ENCODE results near the gene CYP2J2. TPM values are rescaled to one million over a fixed set of nuclear protein-coding genes. Genes with fewer than 3 reads are reported as not detected.

CYP2J2 gene
- total RNA-seq, 2 experiments from 2014 or later, result not detected

GRCh38 chr1:59898927-59899326 lies 27.6 kb downstream of the CYP2J2 start:
- H3K27ac ChIP-seq (ENCODE audit: low read depth, low read length, poor library complexity, severe bottlenecking), result no peak overlapping the region
- no peak overlapping the region for H3K4me2 ChIP-seq (ENCODE audit: low read length)
- no peak for DNase-seq (ENCODE audit: low spot score)
- no peaks in the 10 kb centered on the region for H3K9me3 ChIP-seq (ENCODE audit: low read length)
- H4K20me1 ChIP-seq (ENCODE audit: insufficient read depth, low read length), result no peaks in the 10 kb centered on the region
- ChIA-PET CTCF (ENCODE audit: unreplicated experiment) (no interaction called here), POLR2A (no interaction called here)
- no peaks in the 10 kb centered on the region for H3K4me1 ChIP-seq (ENCODE audit: insufficient read depth, low read length, poor library complexity, severe bottlenecking)
- H3K4me3 ChIP-seq (ENCODE audit: low read depth, low read length, poor library complexity, severe bottlenecking), result no peak overlapping the region
- H2AFZ ChIP-seq (ENCODE audit: low read length), result no peak overlapping the region
- no TSS peak for BruUV-seq (replicated peaks)
- no peaks in the 10 kb centered on the region for H3K36me3 ChIP-seq (ENCODE audit: insufficient read depth, low read length)
- H3K79me2 ChIP-seq (ENCODE audit: insufficient read depth, low read depth, low read length), result no peaks in the 10 kb centered on the region
- no peak for TF ChIP-seq EZH2phosphoT487 (IDR thresholded peaks at IDR 0.05; ENCODE audit: borderline replicate concordance, low read depth, low read length)
- TF ChIP-seq, protein P1, sequence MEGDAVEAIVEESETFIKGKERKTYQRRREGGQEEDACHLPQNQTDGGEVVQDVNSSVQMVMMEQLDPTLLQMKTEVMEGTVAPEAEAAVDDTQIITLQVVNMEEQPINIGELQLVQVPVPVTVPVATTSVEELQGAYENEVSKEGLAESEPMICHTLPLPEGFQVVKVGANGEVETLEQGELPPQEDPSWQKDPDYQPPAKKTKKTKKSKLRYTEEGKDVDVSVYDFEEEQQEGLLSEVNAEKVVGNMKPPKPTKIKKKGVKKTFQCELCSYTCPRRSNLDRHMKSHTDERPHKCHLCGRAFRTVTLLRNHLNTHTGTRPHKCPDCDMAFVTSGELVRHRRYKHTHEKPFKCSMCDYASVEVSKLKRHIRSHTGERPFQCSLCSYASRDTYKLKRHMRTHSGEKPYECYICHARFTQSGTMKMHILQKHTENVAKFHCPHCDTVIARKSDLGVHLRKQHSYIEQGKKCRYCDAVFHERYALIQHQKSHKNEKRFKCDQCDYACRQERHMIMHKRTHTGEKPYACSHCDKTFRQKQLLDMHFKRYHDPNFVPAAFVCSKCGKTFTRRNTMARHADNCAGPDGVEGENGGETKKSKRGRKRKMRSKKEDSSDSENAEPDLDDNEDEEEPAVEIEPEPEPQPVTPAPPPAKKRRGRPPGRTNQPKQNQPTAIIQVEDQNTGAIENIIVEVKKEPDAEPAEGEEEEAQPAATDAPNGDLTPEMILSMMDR (conservative IDR thresholded peaks at IDR 0.05; ENCODE audit: low read length), result no peak
- intact Hi-C loops (cut with micrococcal nuclease; ENCODE audit: unreplicated experiment), result no loop called here
- H3K9me2 ChIP-seq (ENCODE audit: insufficient read depth, low read length), result no peaks in the 10 kb centered on the region

- Histone ChIP-seq H3K36me3 (ENCODE audit: insufficient read depth, low read length) (no peaks in the 10 kb centered on the region), H3K4me2 (ENCODE audit: low read length) (no peak overlapping the region), H3K79me2 (ENCODE audit: insufficient read depth, low read depth, low read length) (no peaks in the 10 kb centered on the region), H3K9me2 (ENCODE audit: insufficient read depth, low read length) (no peaks in the 10 kb centered on the region), H3K27ac (ENCODE audit: low read depth, low read length, poor library complexity, severe bottlenecking) (no peak overlapping the region), H3K9me3 (ENCODE audit: low read length) (no peaks in the 10 kb centered on the region), H4K20me1 (ENCODE audit: insufficient read depth, low read length) (no peaks in the 10 kb centered on the region), H3K4me3 (ENCODE audit: low read depth, low read length, poor library complexity, severe bottlenecking) (no peak overlapping the region), H3K4me1 (ENCODE audit: insufficient read depth, low read length, poor library complexity, severe bottlenecking) (no peaks in the 10 kb centered on the region), H2AFZ (ENCODE audit: low read length) (no peak overlapping the region)
- DNase-seq (ENCODE audit: low spot score), result no peak
- TF ChIP-seq EZH2phosphoT487 (IDR thresholded peaks at IDR 0.05; ENCODE audit: borderline replicate concordance, low read depth, low read length), result no peak
- TF ChIP-seq, protein P1 (conservative IDR thresholded peaks at IDR 0.05; ENCODE audit: low read length), result no peak
- BruUV-seq (replicated peaks), result no TSS peak
- ChIA-PET POLR2A (no interaction called here), CTCF (ENCODE audit: unreplicated experiment) (no interaction called here)
- intact Hi-C loops (cut with micrococcal nuclease; ENCODE audit: unreplicated experiment), result no loop called here
These were observed 29.4 kb downstream of the CYP2J2 start for GRCh38 chr1:59897165-59897564.

DNA sequence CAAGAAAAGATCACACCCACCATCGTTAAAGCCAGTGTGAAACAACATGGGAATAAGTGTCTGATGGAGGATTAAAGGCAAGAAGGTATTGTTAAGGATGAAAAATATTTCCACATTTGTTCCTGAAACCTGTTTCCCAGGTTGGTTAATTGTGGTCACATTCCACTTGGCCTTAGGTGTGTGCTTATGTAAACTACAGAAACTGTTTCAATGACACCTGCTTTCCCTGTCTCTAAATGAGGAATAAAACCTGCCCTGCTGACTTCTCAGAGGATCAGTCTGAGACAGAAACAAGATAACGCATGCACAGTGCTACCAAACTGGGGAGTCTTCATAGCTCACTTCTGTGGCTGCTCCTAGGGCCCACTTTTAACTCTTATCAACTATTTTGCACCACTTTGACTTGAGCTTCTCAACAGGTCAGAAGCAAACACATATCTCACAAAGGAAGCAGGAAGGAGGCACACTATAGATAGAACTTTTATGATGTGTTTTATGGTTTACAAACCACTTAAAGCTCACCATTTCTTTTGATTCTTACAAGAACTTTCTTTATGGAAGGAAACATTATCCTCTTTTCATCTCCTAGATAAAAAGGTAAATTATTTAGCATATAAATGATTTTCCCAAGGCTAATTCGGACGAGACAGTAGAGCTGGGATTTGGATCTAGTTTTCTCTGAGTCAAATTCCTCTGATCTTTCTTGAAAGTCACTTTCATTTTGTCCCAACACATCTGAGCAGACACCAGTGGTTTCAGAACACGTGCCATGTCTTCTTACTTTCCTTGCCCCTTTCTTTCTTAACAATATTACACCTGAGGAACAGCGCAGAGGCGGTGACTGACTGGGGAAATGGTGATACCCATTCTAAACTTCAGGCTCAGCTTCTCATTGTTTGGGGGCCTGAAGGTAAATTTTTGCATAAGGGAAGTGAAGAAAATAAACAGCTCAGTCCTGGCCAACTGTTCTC lies 33.4 kb downstream of the CYP2J2 start:
- BruUV-seq (replicated peaks), result no TSS peak
- CTCF ChIA-PET (ENCODE audit: unreplicated experiment), result no interaction called here
- Histone ChIP-seq H3K4me1 (ENCODE audit: insufficient read depth, low read length, poor library complexity, severe bottlenecking) (no peaks in the 10 kb centered on the region), H4K20me1 (ENCODE audit: insufficient read depth, low read length) (no peaks in the 10 kb centered on the region), H3K4me2 (ENCODE audit: low read length) (no peak overlapping the region), H3K27ac (ENCODE audit: low read depth, low read length, poor library complexity, severe bottlenecking) (no peak overlapping the region), H3K9me2 (ENCODE audit: insufficient read depth, low read length) (no peaks in the 10 kb centered on the region), H3K9me3 (ENCODE audit: low read length) (no peaks in the 10 kb centered on the region), H3K4me3 (ENCODE audit: low read depth, low read length, poor library complexity, severe bottlenecking) (no peak overlapping the region), H2AFZ (ENCODE audit: low read length) (no peak overlapping the region), H3K36me3 (ENCODE audit: insufficient read depth, low read length) (no peaks in the 10 kb centered on the region), H3K79me2 (ENCODE audit: insufficient read depth, low read depth, low read length) (no peaks in the 10 kb centered on the region)
- TF ChIP-seq, protein P1 (conservative IDR thresholded peaks at IDR 0.05; ENCODE audit: low read length), result no peak
- TF ChIP-seq EZH2phosphoT487 (IDR thresholded peaks at IDR 0.05; ENCODE audit: borderline replicate concordance, low read depth, low read length), result no peak
- no peak for DNase-seq (ENCODE audit: low spot score)
- intact Hi-C loops (cut with micrococcal nuclease; ENCODE audit: unreplicated experiment), result no loop called here
- POLR2A ChIA-PET, result interaction anchor here (0.6 kb wide), 2 partner anchors 8 to 64 kb away, joined by 3 read pairs; no protein-coding TSS in a partner anchor

All from OCI-LY7 (cell line).